SH-SY5Y (cell line): ENCODE results near the gene CIART.

Experiments
- GATA2 ChIP-seq: IDR thresholded peaks from 2 replicates; pipeline ENCODE4 v1.6.1; 2011; ENCODE audit warnings: mild to moderate bottlenecking, low read depth, low read length
- GATA3 ChIP-seq: IDR thresholded peaks from 2 replicates; pipeline ENCODE4 v1.6.1; 2011; ENCODE audit warnings: low read depth, mild to moderate bottlenecking, low read length, moderate library complexity

GRCh38 chr1:150302338-150302737 is 20.0 kb downstream of the CIART start:
- TF ChIP-seq GATA2 (no peak), GATA3 (no peak)
